NB4 (cell line): ENCODE results near the gene AIDA.

Experiments used
- CTCF ChIP-seq: IDR thresholded peaks from one replicate; pipeline ENCODE4 v1.5.1; 2012; ENCODE audit warnings: low read depth, low read length
- MAX ChIP-seq: IDR thresholded peaks from 2 replicates; pipeline ENCODE4 v1.6.1; 2011; ENCODE audit warnings: low read depth, low read length
- MYC ChIP-seq: IDR thresholded peaks from 2 replicates; pipeline ENCODE4 v1.6.1; 2011; ENCODE audit warnings: low read depth, low read length
- POLR2A ChIP-seq: IDR thresholded peaks from 2 replicates; pipeline ENCODE4 v1.6.1; 2011; ENCODE audit warnings: mild to moderate bottlenecking; ENCODE audit not compliant: insufficient read length; ENCODE audit errors: extremely low read depth

- TF ChIP-seq CTCF (no peak), POLR2A (no peak), MAX (no peak), MYC (no peak)
Observed at GRCh38 chr1:222751255-222751654, 39.0 kb upstream of the AIDA start.
